Activated T-helper 1 cell treated with Interleukin-2 at 50 U/mL for 16 hours (primary cell): ENCODE results near the gene PGA5.
"Not testable (repeated sequence)": the region's sequence is repeated elsewhere in the genome, so short reads cannot be mapped to it uniquely, and the experiment has no call there.

Experiments used
- DNase-seq: peaks from one replicate; pipeline ENCODE4 v3.0.0-alpha.2; 2020; ENCODE audit warnings: low read depth

The PGA5 gene

GRCh38 chr11:61240875-61241274 is at the start of gene PGA5:
TSS of gene PGA5 (plus strand) at chr11:61241175. CDS start at chr11:61241227, 52 bp downstream.
- not testable (repeated sequence) for DNase-seq

GRCh38 chr11:61193596-61193995 is 47.4 kb upstream of the PGA5 start:
- DNase-seq = no peak

- DNase-seq = no peak
Measured at GRCh38 chr11:61194169-61194671, 46.8 kb upstream of the PGA5 start.

GRCh38 chr11:61194981-61195695 is 45.8 kb upstream of the PGA5 start:
- no peak for DNase-seq

GRCh38 chr11:61195719-61196118 is 45.3 kb upstream of the PGA5 start:
- no peak for DNase-seq

GRCh38 chr11:61198361-61198760 is 42.6 kb upstream of the PGA5 start:
- no peak for DNase-seq

GRCh38 chr11:61198948-61199523 is 41.9 kb upstream of the PGA5 start:
- no peak for DNase-seq

- no peak for DNase-seq
Measured at GRCh38 chr11:61201476-61201875, 39.5 kb upstream of the PGA5 start.

GRCh38 chr11:61202950-61203746 is 37.8 kb upstream of the PGA5 start, which contains the start of gene PGA3:
TSS of gene PGA3 (plus strand) at chr11:61203515. CDS start at chr11:61203565, 50 bp downstream.
- not testable (repeated sequence) for DNase-seq

- not testable (repeated sequence) for DNase-seq
Measured at GRCh38 chr11:61203873-61204272, 37.1 kb upstream of the PGA5 start.

GRCh38 chr11:61204502-61205059 is 36.4 kb upstream of the PGA5 start:
- DNase-seq = not testable (repeated sequence)

GRCh38 chr11:61207636-61208310 is 33.2 kb upstream of the PGA5 start:
- DNase-seq = not testable (repeated sequence)

GRCh38 chr11:61210629-61211028 is 30.3 kb upstream of the PGA5 start:
- not testable (repeated sequence) for DNase-seq

- DNase-seq = not testable (repeated sequence)
Measured at GRCh38 chr11:61211327-61211952, 29.5 kb upstream of the PGA5 start.

- not testable (repeated sequence) for DNase-seq
Measured at GRCh38 chr11:61212202-61212601, 28.8 kb upstream of the PGA5 start.

GRCh38 chr11:61213711-61214324 is 27.2 kb upstream of the PGA5 start:
- not testable (repeated sequence) for DNase-seq

- DNase-seq = not testable (repeated sequence)
Measured at GRCh38 chr11:61218306-61218705, 22.7 kb upstream of the PGA5 start.

- DNase-seq = not testable (repeated sequence)
Measured at GRCh38 chr11:61219016-61219415, 22.0 kb upstream of the PGA5 start.

GRCh38 chr11:61222047-61222446 is 18.9 kb upstream of the PGA5 start, which contains the start of gene PGA4:
TSS of gene PGA4 (plus strand) at chr11:61222347. CDS start at chr11:61222401, 54 bp downstream.
- DNase-seq = not testable (repeated sequence)

GRCh38 chr11:61222692-61223091 is 18.3 kb upstream of the PGA5 start:
- not testable (repeated sequence) for DNase-seq
